HCT116 (cell line): ENCODE measurements around the gene USP28. TPM values are rescaled to one million over a fixed set of nuclear protein-coding genes. Genes with fewer than 3 reads are reported as not detected.

Source experiments
- ATAC-seq: fragments of 200-7000 bp; cut with Tn5 transposase; 2 replicates; pipeline ENCODE4 v1.9.1; 2020; ENCODE audit warnings: mild to moderate bottlenecking, moderate library complexity
- BruUV-seq: library from RNA; stranded (reverse); fragments of 400-500 nt; replicated peaks from 2 replicates; lab custom pipeline; 2021; lab: Mats Ljungman, UMichigan
- CTCF ChIA-PET: fragments of 300-600 bp; sonication (Branson Sonifier 250); formaldehyde crosslinking; loops from one replicate; lab custom pipeline; 2021; ENCODE audit warnings: antibody characterized with exemption; lab: Charles Lee
- POLR2A ChIA-PET: fragments of 300-600, 350-600 bp; sonication (Branson Sonifier 250); formaldehyde crosslinking; loops from one replicate; lab custom pipeline; 2021; ENCODE audit warnings: antibody characterized with exemption; lab: Charles Lee
- RAD21 ChIA-PET, 2 experiments: fragments of 300-600 bp; sonication (Branson Sonifier 250); formaldehyde crosslinking; loops; one replicate each; lab custom pipeline; 2023; ENCODE audit warnings: low total read pairs in 2 of 2; ENCODE audit not compliant: uncharacterized antibody in 2 of 2, unreplicated experiment in 2 of 2, low non-redundant PET in 1 of 2; lab: Charles Lee
- DNase-seq: peaks from one replicate; pipeline ENCODE4 v3.0.0-alpha.2; 2010; ENCODE audit warnings: low read depth, low spot score
- H2AFZ ChIP-seq: fragments of 200-600 bp; shearing (Covaris generic), sonication (generic); 2 replicates; pipeline ENCODE4 v1.6.1; 2017; ENCODE audit warnings: low read depth, mixed run types, mixed read lengths, antibody characterized with exemption, low read length; ENCODE audit not compliant: poor library complexity, severe bottlenecking
- H3K27ac ChIP-seq: 2 replicates; pipeline ENCODE4 v1.5.1; 2012; ENCODE audit warnings: low read depth, low read length
- H3K27me3 ChIP-seq: fragments of 200-600 bp; sonication (generic); 2 replicates; pipeline ENCODE4 v1.6.1; 2016; ENCODE audit warnings: mixed run types, low read length, mixed read lengths; ENCODE audit not compliant: insufficient read depth
- H3K36me3 ChIP-seq, 2 experiments: fragments of 200-500 bp in 1 of 2; fragments of 200-600 bp in 1 of 2; sonication (Bioruptor generic) in 1 of 2; sonication (generic) in 1 of 2; 2 replicates each; pipeline versions ENCODE4 v1.5.1 to v1.6.1; 2014 to 2016; ENCODE audit warnings: low read length in 2 of 2, inconsistent platforms in 1 of 2, mixed read lengths in 1 of 2, mixed run types in 1 of 2; ENCODE audit not compliant: insufficient read depth in 2 of 2, control insufficient read depth in 1 of 2
- H3K4me1 ChIP-seq, 2 experiments: fragments of 200-600 bp in 1 of 2; sonication (generic) in 1 of 2; 2 replicates each; pipeline versions ENCODE4 v1.5.1 to v1.6.1; 2012 to 2017; ENCODE audit warnings: low read length in 2 of 2, inconsistent platforms in 1 of 2, mild to moderate bottlenecking in 1 of 2, mixed read lengths in 1 of 2, mixed run types in 1 of 2, moderate library complexity in 1 of 2; ENCODE audit not compliant: insufficient read depth in 2 of 2, control insufficient read depth in 1 of 2
- H3K4me2 ChIP-seq: fragments of 200-600 bp; sonication (generic); 2 replicates; pipeline ENCODE4 v1.6.1; 2017; ENCODE audit warnings: mixed run types, low read length, mixed read lengths
- H3K4me3 ChIP-seq, 2 experiments: fragments of 200-600 bp in 1 of 2; sonication (generic) in 1 of 2; replicated peaks in 1 of 2; 2 replicates each; pipeline ENCODE4 v1.5.1; 2011 to 2016; ENCODE audit warnings: low read length in 2 of 2, control low read depth in 1 of 2, low read depth in 1 of 2, mild to moderate bottlenecking in 1 of 2, mixed read lengths in 1 of 2, mixed run types in 1 of 2
- H3K79me2 ChIP-seq: fragments of 200-600 bp; sonication (generic); 2 replicates; pipeline ENCODE4 v1.6.1; 2017; ENCODE audit warnings: mild to moderate bottlenecking, mixed run types, low read length, moderate library complexity, mixed read lengths; ENCODE audit not compliant: insufficient read depth
- H3K9ac ChIP-seq: fragments of 200-600 bp; sonication (generic); 2 replicates; pipeline ENCODE4 v1.6.1; 2016; ENCODE audit warnings: low read length, mixed read lengths
- H3K9me2 ChIP-seq: fragments of 200-600 bp; sonication (generic), shearing (Covaris generic); 2 replicates; pipeline ENCODE4 v1.6.1; 2017; ENCODE audit warnings: mixed run types, mild to moderate bottlenecking, moderate library complexity; ENCODE audit not compliant: insufficient read depth
- H3K9me3 ChIP-seq, 2 experiments: fragments of 200-500 bp in 1 of 2; fragments of 200-600 bp in 1 of 2; sonication (Bioruptor generic) in 1 of 2; sonication (generic) in 1 of 2; 2 replicates each; pipeline ENCODE4 v1.6.1; 2014 to 2017; ENCODE audit warnings: low read length in 2 of 2, mixed read lengths in 2 of 2, inconsistent platforms in 1 of 2, low read depth in 1 of 2, mild to moderate bottlenecking in 1 of 2, mixed run types in 1 of 2, moderate library complexity in 1 of 2; ENCODE audit not compliant: control insufficient read depth in 1 of 2, insufficient read depth in 1 of 2
- H4K20me1 ChIP-seq: fragments of 200-600 bp; sonication (generic), shearing (Covaris generic); 2 replicates; pipeline ENCODE4 v1.6.1; 2017; ENCODE audit warnings: mixed run types, mild to moderate bottlenecking, moderate library complexity; ENCODE audit not compliant: insufficient read depth
- CTCF ChIP-seq, 3 experiments: fragments of 200-600 bp in 1 of 3; sonication (generic) in 1 of 3; IDR thresholded peaks in 2 of 3; conservative IDR thresholded peaks in 1 of 3; 2 replicates each; pipeline ENCODE4 v1.5.1; 2012 to 2017; ENCODE audit warnings: low read depth in 2 of 3, low read length in 2 of 3, antibody characterized with exemption in 1 of 3, borderline replicate concordance in 1 of 3, control low read depth in 1 of 3, mild to moderate bottlenecking in 1 of 3, mixed read lengths in 1 of 3, mixed run types in 1 of 3, moderate library complexity in 1 of 3; ENCODE audit not compliant: insufficient read depth in 1 of 3
- RAD21 ChIP-seq: IDR thresholded peaks from 2 replicates; pipeline ENCODE4 v1.6.1; 2012; ENCODE audit warnings: low read depth, mild to moderate bottlenecking
- intact Hi-C: fragments of 100-400 bp; cut with micrococcal nuclease; formaldehyde crosslinking; loops from 2 replicates; pipeline ENCODE4 v1.10.0; 2022
- total RNA-seq: library from RNA; stranded (reverse); gene quantifications from one replicate; pipeline ENCODE4 v1.2.1, GENCODE V29; 2021; ENCODE audit not compliant: unreplicated experiment
- TF ChIP-seq, protein P1 (sequence below): IDR thresholded peaks from 2 replicates; pipeline ENCODE4 v1.6.1; 2011; ENCODE audit warnings: mild to moderate bottlenecking, low read length, moderate library complexity; ENCODE audit not compliant: insufficient replicate concordance; ENCODE audit errors: extremely low read depth

Gene USP28
- total RNA-seq, 1 experiment from 2014 or later, result 23.5 TPM

DNA sequence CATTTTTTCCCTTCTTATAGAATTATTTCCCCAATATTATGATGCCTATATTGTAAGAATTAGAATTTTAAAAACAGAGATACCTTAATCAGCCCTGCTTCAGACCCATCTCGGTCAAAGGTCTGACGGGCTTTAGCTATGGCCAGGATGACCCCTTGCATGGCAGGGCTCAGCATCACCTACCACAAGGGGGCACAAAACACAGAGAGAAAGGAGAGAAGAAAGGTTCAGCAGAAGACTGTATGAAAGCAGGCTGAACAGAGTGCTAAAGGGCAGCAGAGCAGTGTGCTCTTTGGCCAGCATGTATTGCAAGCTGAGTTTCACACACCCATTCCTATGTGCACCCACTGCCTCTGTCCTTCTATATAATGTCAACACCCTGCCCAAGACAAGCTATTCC is 69.0 kb downstream of the USP28 start:
- no TSS peak for BruUV-seq
- Histone ChIP-seq H2AFZ (no peak overlapping the region), H3K9me3 (no peaks in the 10 kb centered on the region), H3K36me3 (peaks cover 18 to 26% of the 10 kb centered on the region in 2 experiments), H3K4me2 (no peak overlapping the region), H3K27ac (no peak overlapping the region), H4K20me1 (no peaks in the 10 kb centered on the region; the same call in 1 of the 2 replicates), H3K4me1 (no peaks in the 10 kb centered on the region), H3K79me2 (no peaks in the 10 kb centered on the region), H3K27me3 (no peaks in the 10 kb centered on the region), H3K4me3 (no peak overlapping the region), H3K9ac (no peak overlapping the region), H3K9me2 (no peaks in the 10 kb centered on the region)
- ChIA-PET CTCF (interaction anchor here (0.6 to 3.0 kb wide), 4 partner anchors 10 to 455 kb away, joined by 3 to 43 read pairs (median 6); no protein-coding TSS in a partner anchor), RAD21 (interaction anchor here (0.6 to 1.4 kb wide), 3 partner anchors 431 to 457 kb away, joined by 3 read pairs; no protein-coding TSS in a partner anchor), POLR2A (no interaction called here)
- intact Hi-C loops, result loop anchor here (1.0 kb wide), 1 partner anchor 455 kb away; no protein-coding TSS in a partner anchor
- TF ChIP-seq CTCF (IDR thresholded peaks at IDR 0.05 in 2 of 3, conservative IDR thresholded peaks at IDR 0.05 in 1 of 3; ENCODE audit: borderline replicate concordance in 1 of 3, insufficient read depth in 1 of 3, low read depth in 2 of 3, low read length in 2 of 3) (peak; percentile 21 to 64 (median 64); a peak in 4 of 6 replicates), RAD21 (peak; percentile 35; the same call in 1 of the 2 replicates)
- TF ChIP-seq, protein P1, sequence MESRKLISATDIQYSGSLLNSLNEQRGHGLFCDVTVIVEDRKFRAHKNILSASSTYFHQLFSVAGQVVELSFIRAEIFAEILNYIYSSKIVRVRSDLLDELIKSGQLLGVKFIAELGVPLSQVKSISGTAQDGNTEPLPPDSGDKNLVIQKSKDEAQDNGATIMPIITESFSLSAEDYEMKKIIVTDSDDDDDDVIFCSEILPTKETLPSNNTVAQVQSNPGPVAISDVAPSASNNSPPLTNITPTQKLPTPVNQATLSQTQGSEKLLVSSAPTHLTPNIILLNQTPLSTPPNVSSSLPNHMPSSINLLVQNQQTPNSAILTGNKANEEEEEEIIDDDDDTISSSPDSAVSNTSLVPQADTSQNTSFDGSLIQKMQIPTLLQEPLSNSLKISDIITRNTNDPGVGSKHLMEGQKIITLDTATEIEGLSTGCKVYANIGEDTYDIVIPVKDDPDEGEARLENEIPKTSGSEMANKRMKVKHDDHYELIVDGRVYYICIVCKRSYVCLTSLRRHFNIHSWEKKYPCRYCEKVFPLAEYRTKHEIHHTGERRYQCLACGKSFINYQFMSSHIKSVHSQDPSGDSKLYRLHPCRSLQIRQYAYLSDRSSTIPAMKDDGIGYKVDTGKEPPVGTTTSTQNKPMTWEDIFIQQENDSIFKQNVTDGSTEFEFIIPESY, result no peak
- ATAC-seq (peak; percentile 97), DNase-seq (peak; percentile 12)
